PFSK-1 (cell line): ENCODE measurements around the gene CASP2.

ENCODE experiments used
- FOXP2 ChIP-seq: optimal IDR thresholded peaks from 2 replicates; pipeline ENCODE3; 2011; ENCODE audit warnings: borderline replicate concordance, control low read depth, inconsistent platforms; ENCODE audit not compliant: insufficient read depth; ENCODE audit errors: extremely low read length, extremely low read depth
- POLR2AphosphoS5 ChIP-seq: IDR thresholded peaks from 2 replicates; pipeline ENCODE4 v1.6.1; 2012; ENCODE audit warnings: low read depth, mild to moderate bottlenecking, control low read depth, low read length, moderate library complexity
- SIN3A ChIP-seq: IDR thresholded peaks from 2 replicates; pipeline ENCODE4 v1.6.1; 2012; ENCODE audit warnings: mild to moderate bottlenecking, low read length, moderate library complexity, borderline replicate concordance; ENCODE audit not compliant: insufficient read depth
- TAF1 ChIP-seq: IDR thresholded peaks from 2 replicates; pipeline ENCODE4 v1.6.1; 2012; ENCODE audit warnings: low read length, control low read depth, borderline replicate concordance; ENCODE audit not compliant: insufficient read depth
- TF ChIP-seq, protein P1 (sequence below), 2 experiments: IDR thresholded peaks; 2 replicates each; pipeline versions ENCODE4 v1.6.1 to v1.8.0; 2011 to 2012; ENCODE audit warnings: low read depth in 2 of 2, low read length in 2 of 2, control low read depth in 1 of 2, inconsistent platforms in 1 of 2, mild to moderate bottlenecking in 1 of 2, moderate library complexity in 1 of 2; ENCODE audit not compliant: insufficient read depth in 1 of 2

GRCh38 chr7:143258831-143259230, 29.3 kb upstream of the CASP2 start:
- TF ChIP-seq SIN3A (no peak), POLR2AphosphoS5 (no peak), TAF1 (no peak), FOXP2 (no peak)
- TF ChIP-seq, protein P1, sequence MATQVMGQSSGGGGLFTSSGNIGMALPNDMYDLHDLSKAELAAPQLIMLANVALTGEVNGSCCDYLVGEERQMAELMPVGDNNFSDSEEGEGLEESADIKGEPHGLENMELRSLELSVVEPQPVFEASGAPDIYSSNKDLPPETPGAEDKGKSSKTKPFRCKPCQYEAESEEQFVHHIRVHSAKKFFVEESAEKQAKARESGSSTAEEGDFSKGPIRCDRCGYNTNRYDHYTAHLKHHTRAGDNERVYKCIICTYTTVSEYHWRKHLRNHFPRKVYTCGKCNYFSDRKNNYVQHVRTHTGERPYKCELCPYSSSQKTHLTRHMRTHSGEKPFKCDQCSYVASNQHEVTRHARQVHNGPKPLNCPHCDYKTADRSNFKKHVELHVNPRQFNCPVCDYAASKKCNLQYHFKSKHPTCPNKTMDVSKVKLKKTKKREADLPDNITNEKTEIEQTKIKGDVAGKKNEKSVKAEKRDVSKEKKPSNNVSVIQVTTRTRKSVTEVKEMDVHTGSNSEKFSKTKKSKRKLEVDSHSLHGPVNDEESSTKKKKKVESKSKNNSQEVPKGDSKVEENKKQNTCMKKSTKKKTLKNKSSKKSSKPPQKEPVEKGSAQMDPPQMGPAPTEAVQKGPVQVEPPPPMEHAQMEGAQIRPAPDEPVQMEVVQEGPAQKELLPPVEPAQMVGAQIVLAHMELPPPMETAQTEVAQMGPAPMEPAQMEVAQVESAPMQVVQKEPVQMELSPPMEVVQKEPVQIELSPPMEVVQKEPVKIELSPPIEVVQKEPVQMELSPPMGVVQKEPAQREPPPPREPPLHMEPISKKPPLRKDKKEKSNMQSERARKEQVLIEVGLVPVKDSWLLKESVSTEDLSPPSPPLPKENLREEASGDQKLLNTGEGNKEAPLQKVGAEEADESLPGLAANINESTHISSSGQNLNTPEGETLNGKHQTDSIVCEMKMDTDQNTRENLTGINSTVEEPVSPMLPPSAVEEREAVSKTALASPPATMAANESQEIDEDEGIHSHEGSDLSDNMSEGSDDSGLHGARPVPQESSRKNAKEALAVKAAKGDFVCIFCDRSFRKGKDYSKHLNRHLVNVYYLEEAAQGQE (IDR thresholded peaks at IDR 0.05; ENCODE audit: insufficient read depth in 1 of 2, low read depth in 2 of 2, low read length in 2 of 2): no peak
